T follicular helper cell (primary cell): ENCODE results near the gene KIAA1671.

Experiments
- DNase-seq: peaks from one replicate; pipeline ENCODE4 v3.0.0-alpha.2; 2020; ENCODE audit warnings: low read depth

KIAA1671 gene

GRCh38 chr22:25146307-25146706 lies 193.8 kb downstream of the KIAA1671 start:
- no peak for DNase-seq

DNA sequence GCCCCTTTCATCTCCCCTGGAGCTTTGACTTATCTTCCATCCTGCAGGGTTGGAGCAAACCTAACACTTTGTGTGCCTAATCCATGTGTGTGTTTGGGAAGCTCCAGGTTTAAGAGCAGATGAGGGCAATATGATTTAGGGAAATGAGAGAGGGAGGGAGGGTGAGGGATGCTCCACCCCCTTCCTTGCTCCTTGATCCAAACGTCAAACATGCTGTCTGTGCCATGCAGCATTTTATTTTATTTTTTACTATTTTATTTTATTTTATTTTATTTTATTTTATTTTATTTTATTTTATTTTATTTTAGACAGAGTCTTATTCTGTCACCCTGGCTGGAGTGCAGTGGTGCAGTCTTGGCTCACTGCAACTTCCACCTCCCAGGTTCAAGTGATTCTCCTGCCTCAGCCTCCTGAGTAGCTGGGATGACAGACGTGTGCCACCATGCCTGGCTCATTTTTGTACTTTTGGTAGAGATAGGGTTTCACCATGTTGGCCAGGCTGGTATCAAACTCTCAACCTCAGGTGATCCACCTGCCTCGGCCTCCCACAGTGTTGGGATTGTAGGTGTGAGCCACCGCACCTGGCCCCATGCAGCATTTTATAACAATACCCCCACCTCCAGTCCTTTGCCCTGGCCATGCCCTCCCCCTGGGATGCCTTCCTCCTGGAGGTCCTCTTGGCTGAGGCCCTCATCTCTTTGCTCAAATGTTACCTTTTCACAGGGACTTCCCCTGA lies 194.6 kb downstream of the KIAA1671 start:
- no peak for DNase-seq

GRCh38 chr22:25147642-25147928 lies 195.1 kb downstream of the KIAA1671 start:
- no peak for DNase-seq

DNA sequence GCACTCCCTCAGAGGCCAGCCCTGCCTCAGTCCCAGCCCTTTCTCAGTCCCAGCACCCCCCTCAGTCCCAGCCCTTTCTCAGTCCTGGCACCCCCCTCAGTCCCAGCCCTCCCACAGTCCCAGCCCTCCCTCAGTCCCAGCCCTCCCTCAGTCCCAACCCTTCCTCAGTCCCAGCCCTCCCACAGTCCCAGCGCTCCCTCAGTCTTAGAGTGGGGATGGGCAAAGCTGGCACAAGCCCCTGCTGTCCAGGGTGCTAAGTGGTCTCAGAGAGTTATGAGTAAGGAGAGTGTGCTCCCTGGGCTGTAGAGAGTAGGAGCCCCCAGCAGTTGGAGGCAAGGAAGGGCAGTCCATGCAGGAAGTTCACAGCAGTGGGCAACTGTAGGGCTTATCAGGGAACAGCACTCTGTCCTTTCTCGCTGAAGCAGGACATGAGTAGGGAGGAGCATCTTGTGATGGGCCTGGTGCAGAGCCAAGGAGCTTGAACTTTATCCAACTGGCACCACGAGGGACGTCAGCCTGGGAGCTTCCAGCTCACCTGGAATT lies 195.7 kb downstream of the KIAA1671 start:
- no peak for DNase-seq

GRCh38 chr22:25149014-25149413 lies 196.5 kb downstream of the KIAA1671 start:
- no peak for DNase-seq

GRCh38 chr22:25153961-25154666 lies 201.6 kb downstream of the KIAA1671 start:
- no peak for DNase-seq

GRCh38 chr22:25154667-25154999 lies 202.1 kb downstream of the KIAA1671 start:
- DNase-seq, result no peak

DNA sequence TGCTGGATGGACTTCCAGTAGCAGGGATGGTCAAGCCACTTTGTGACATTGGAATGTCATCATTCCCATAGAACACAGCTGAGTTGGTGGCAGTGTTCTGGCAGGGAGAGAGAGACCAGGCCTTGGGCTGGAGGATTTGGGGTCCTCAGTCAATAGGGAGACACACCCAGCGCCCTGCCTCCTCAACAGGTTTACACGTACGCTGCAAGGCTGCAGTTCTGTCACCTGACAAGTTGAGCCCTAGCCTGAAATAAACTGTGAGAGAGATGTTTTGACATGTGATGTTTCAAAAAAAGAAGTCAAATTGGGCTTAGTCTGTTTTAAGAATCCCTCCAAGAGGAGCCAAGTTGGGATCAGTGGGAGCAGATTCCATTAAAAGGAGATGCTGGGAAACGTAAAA lies 204.2 kb downstream of the KIAA1671 start:
- DNase-seq, result no peak

GRCh38 chr22:25159028-25159427 lies 206.5 kb downstream of the KIAA1671 start:
- DNase-seq, result no peak

- DNase-seq, result no peak
These were observed 207.8 kb downstream of the KIAA1671 start for GRCh38 chr22:25160120-25160996.

DNA sequence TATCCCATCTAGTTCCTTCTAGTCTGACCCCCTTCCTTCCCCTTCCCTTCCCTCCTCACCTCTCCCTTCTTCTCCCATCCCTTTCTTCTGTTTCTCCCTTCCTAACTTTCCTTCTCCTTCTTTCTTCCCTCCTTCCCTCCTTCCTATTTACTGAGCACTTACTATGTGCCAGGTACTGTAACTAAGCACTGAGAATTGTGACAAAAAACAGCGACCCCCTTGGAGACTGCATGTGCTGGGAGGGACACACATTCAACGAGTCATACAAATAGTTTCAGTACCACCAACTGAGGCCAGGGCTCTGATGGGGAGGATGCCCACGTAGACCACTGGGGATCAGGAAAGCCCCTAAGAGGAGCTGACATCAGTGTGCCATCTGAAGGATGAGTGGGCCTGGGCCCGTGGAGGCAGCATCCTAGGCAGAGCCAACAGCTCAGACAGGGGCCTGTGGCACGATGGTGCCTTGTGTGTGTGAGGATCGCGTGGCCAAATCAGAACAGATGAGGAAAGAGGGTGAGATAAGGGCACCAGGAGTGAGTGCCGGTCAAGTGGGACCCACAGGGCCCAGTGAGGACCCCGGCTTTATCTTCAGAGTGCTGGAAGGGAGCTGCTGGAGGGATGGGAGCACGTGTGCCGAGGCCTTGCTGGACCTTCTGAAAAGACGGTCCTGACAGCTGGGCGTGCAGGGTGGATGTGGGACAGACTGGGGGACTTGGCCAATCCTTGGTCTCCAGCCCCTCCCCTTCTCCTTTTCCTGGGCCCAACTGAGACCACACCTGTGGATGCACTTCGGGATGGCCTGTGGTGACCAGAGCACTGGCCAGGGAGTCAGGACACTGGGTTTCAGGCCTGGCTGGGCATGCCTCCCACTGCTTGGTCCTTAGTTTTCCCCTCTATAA lies 208.8 kb downstream of the KIAA1671 start:
- DNase-seq, result no peak

- DNase-seq, result no peak
These were observed 209.5 kb downstream of the KIAA1671 start for GRCh38 chr22:25161916-25162530.

GRCh38 chr22:25162561-25162960 lies 210.0 kb downstream of the KIAA1671 start:
- DNase-seq, result no peak

DNA sequence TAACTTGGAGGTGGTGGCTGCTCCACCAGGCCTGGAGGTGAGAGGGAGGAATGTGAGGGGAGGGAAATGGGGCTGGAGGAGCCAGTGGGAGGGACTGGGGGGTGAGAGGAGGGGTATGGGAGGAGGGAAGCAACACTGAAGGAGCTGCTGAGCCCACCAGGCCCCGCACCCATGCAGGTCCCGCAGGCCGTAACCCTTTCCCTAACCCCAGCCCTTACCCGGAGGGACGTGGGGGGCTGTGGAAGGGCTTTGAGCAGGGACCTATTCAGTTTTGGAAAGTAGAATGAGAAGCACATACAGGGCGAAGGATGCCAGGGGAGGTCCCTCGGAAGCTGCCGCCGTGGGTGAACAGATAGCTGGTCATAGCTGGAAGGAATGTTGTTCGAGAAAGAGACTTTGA lies 213.3 kb downstream of the KIAA1671 start:
- no peak for DNase-seq

- no peak for DNase-seq
These were observed 213.9 kb downstream of the KIAA1671 start for GRCh38 chr22:25166266-25167040.

DNA sequence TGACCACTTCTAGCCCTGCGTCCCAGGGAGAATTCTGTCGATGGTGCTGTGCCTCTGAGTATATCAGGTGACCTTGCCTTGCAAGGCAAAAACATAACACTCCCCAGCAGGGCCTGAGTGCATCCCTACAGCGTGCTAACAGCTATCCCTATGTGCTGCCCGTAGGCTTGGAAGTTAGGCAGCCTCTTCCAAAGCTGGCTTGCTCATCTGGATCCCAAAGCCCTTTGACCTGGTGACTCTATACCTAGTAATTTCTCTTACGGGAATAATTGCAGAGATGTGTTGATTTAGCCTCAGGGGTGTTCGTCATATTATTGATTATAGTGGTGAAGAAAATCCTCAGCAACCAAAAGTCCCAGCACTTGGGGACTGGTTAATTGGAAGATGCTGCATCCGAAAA lies 214.6 kb downstream of the KIAA1671 start:
- DNase-seq, result no peak

DNA sequence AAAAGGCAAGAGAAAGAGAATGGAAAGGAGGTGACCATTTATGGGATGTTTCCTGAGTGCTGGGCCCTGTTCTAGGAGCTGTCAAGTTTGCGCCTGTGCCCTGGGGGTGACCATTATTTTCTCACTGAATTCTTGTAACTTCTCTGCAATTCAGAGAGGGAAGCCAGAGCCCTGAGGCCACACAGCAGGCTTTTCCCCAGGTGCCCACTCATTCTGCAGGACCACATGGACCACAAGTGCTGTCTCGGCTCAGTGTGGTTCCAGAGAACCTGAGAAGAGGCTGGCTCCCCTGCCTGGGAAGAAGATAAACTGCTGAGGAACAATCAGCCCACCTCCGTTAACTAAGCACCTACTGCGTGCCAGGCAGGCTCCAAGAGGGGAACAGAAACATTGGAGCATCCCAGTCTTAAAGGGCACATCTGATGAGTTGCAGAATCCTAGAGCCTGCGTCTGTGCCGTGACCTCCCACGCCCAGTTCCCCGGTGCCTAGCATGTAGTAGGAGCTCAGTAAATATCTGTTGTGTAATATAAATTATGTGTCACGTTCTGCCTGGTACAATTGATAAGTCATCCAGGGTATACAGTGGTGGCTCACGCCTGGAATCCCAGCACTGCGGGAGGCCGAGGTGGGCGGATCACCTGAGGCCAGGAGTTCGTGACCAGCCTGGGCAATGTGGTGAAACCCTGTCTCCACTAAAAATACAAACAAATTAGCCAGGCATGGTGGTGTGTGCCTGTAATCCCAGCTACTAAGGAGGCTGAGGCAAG lies 215.5 kb downstream of the KIAA1671 start:
- no peak for DNase-seq

DNA sequence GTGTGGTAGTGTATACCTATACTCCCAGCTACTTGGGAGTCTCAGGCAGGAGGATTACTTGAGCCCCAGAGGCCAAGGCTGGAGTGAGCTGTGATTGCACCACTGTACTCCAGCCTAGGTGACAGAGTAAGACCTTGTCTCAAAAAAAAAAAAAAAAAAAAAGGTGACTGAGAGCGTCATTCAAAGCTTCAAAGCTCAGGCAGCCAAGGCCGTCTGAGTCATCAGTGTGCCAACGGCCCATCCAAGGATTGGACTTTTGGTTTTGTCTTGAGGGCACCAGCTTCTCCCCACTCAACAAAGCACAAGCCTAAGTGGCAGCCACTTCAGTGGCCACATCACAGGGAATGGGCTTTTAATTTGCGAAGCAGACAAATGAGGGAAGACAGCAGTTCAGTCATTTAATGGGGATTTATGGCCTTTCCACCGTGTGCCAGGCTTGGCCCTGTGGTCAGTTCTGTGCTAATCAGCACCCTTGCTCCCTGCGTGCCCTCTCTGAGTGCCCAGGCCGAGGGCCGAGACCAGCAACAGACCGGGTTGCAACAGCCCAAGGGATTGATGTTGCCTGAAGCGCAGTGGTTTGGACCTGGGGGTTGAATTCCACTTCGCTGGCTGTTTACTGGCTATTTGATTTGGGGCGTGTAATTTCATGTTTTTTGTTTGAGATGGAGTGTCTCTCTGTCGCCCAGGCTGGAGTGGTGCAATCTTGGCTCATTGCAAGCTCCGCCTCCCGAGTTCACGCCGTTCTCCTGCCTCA lies 216.9 kb downstream of the KIAA1671 start:
- DNase-seq, result no peak

DNA sequence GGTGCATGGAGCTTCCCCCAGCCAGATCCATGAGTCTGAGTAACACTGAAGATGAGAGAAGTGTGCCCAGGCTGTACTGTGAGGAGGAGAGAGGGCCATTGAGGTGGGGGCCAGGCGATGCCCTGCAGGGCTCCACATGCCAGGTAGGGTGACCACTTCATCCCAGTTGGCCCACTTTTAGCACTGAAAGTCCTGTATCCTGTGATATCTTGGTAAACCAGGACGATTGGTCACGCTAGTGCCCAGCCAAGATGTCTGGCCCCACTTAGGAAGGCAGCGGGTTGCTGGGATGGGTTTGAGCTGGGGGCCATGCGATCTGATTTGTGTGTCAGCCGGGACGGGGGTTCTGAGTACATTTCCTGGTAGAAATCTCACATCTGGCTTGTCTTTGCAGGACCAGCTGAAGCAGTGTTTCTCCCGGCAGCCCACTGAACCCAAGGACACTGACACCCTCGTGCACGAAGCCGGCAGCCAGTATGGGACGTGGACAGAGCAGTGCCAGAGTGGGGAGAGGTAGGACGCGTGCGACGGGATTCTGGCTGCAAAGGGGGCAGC lies 218.0 kb downstream of the KIAA1671 start:
- no peak for DNase-seq
